WTC11 (cell line): Measurements from ENCODE around the gene DYNLL2. TPM values are rescaled to one million over a fixed set of nuclear protein-coding genes. Genes with fewer than 3 reads are reported as not detected.

Source experiments
- ATAC-seq: fragments of 200-7000 bp; cut with Tn5 transposase; 2 replicates; pipeline ENCODE4 v1.10.0; 2021; ENCODE audit warnings: mild to moderate bottlenecking, moderate library complexity
- CTCF ChIA-PET: fragments of 300-600 bp; sonication (Branson Sonifier 250); formaldehyde crosslinking; loops from one replicate; lab custom pipeline; 2021; ENCODE audit warnings: antibody characterized with exemption; lab: Charles Lee
- POLR2A ChIA-PET: fragments of 350-600 bp; sonication (Branson Sonifier 250); formaldehyde crosslinking; loops from one replicate; lab custom pipeline; 2021; ENCODE audit warnings: antibody characterized with exemption; lab: Charles Lee
- DNase-seq: peaks from one replicate; pipeline ENCODE4 v3.0.0; 2021; ENCODE audit warnings: low spot score
- H3K27ac Mint-ChIP-seq: 2 replicates; pipeline ENCODE4 v1.8.0; 2021; ENCODE audit warnings: mixed read lengths
- H3K27me3 Mint-ChIP-seq: 2 replicates; pipeline ENCODE4 v1.8.0; 2021; ENCODE audit warnings: low read depth, mild to moderate bottlenecking, moderate library complexity, mixed read lengths
- H3K36me3 Mint-ChIP-seq: 2 replicates; pipeline ENCODE4 v1.8.0; 2021; ENCODE audit warnings: mixed read lengths
- H3K4me1 Mint-ChIP-seq: 2 replicates; pipeline ENCODE4 v1.8.0; 2022; ENCODE audit warnings: mixed read lengths
- H3K4me3 Mint-ChIP-seq: 2 replicates; pipeline ENCODE4 v1.8.0; 2021; ENCODE audit warnings: mild to moderate bottlenecking, moderate library complexity, mixed read lengths
- H3K9me3 Mint-ChIP-seq: 2 replicates; pipeline ENCODE4 v1.8.0; 2021; ENCODE audit warnings: mixed read lengths
- AFF4 ChIP-seq: sonication (generic); formaldehyde crosslinking; IDR thresholded peaks from 2 replicates; pipeline ENCODE4 v1.8.1; 2023; ENCODE audit warnings: mild to moderate bottlenecking, missing genetic modification reagents, borderline replicate concordance
- ATF6 ChIP-seq: sonication (generic); formaldehyde crosslinking; IDR thresholded peaks from 2 replicates; pipeline ENCODE4 v1.8.1; 2023; ENCODE audit warnings: mild to moderate bottlenecking, missing genetic modification reagents
- CREB1 ChIP-seq: sonication (generic); formaldehyde crosslinking; IDR thresholded peaks from 2 replicates; pipeline ENCODE4 v1.8.0; 2023; ENCODE audit warnings: mild to moderate bottlenecking, missing genetic modification reagents
- FOXP1 ChIP-seq: sonication (generic); formaldehyde crosslinking; IDR thresholded peaks from 2 replicates; pipeline ENCODE4 v1.8.0; 2022; ENCODE audit warnings: missing genetic modification reagents, mild to moderate bottlenecking, moderate library complexity, borderline replicate concordance
- GRHL2 ChIP-seq: fragments of 250-450 bp; sonication (Bioruptor Pico); IDR thresholded peaks from 2 replicates; pipeline ENCODE4 v1.8.0; 2022; ENCODE audit warnings: mild to moderate bottlenecking, moderate library complexity; ENCODE audit not compliant: insufficient replicate concordance, severe bottlenecking
- JUN ChIP-seq: sonication (generic); formaldehyde crosslinking; IDR thresholded peaks from 2 replicates; pipeline ENCODE4 v1.8.0; 2023; ENCODE audit warnings: mild to moderate bottlenecking, missing genetic modification reagents
- KAT7 ChIP-seq: sonication (generic); formaldehyde crosslinking; IDR thresholded peaks from 2 replicates; pipeline ENCODE4 v1.8.1; 2023; ENCODE audit warnings: missing genetic modification reagents, mild to moderate bottlenecking, borderline replicate concordance
- MYBL2 ChIP-seq: sonication (generic); formaldehyde crosslinking; IDR thresholded peaks from 2 replicates; pipeline ENCODE4 v1.8.1; 2023; ENCODE audit warnings: mild to moderate bottlenecking, moderate library complexity, missing genetic modification reagents
- OVOL2 ChIP-seq: fragments of 250-450 bp; sonication (Bioruptor Pico); IDR thresholded peaks from 2 replicates; pipeline ENCODE4 v1.9.0; 2021; ENCODE audit warnings: mild to moderate bottlenecking, borderline replicate concordance
- SOX15 ChIP-seq: fragments of 250-450 bp; sonication (Bioruptor Pico); IDR thresholded peaks from 2 replicates; pipeline ENCODE4 v1.9.0; 2021; ENCODE audit warnings: mild to moderate bottlenecking
- SP1 ChIP-seq: sonication (generic); formaldehyde crosslinking; conservative IDR thresholded peaks from 2 replicates; pipeline ENCODE4 v1.8.1; 2022; ENCODE audit warnings: missing genetic modification reagents
- TCF7 ChIP-seq: sonication (generic); formaldehyde crosslinking; IDR thresholded peaks from 2 replicates; pipeline ENCODE4 v1.8.0; 2022; ENCODE audit warnings: mild to moderate bottlenecking, low read depth, missing genetic modification reagents, moderate library complexity
- USF1 ChIP-seq: sonication (generic); formaldehyde crosslinking; IDR thresholded peaks from 2 replicates; pipeline ENCODE4 v1.8.0; 2022; ENCODE audit warnings: mild to moderate bottlenecking, missing genetic modification reagents
- ZBTB21 ChIP-seq: sonication (generic); formaldehyde crosslinking; IDR thresholded peaks from 2 replicates; pipeline ENCODE4 v1.8.1; 2023; ENCODE audit warnings: mild to moderate bottlenecking, missing genetic modification reagents, borderline replicate concordance
- ZNF416 ChIP-seq: fragments of 250-450 bp; sonication (Bioruptor Pico); IDR thresholded peaks from 2 replicates; pipeline ENCODE4 v1.9.0; 2021; ENCODE audit warnings: mild to moderate bottlenecking, inconsistent platforms
- ZNF512 ChIP-seq: sonication (generic); formaldehyde crosslinking; IDR thresholded peaks from 2 replicates; pipeline ENCODE4 v1.8.1; 2022; ENCODE audit warnings: missing genetic modification reagents, borderline replicate concordance
- total RNA-seq: library from RNA; stranded (reverse); gene quantifications from 3 replicates; pipeline ENCODE4 v1.2.3, GENCODE V29; 2021
- TF ChIP-seq, protein P1 (sequence below): sonication (generic); formaldehyde crosslinking; IDR thresholded peaks from 2 replicates; pipeline ENCODE4 v1.8.1; 2023; ENCODE audit warnings: mild to moderate bottlenecking, missing genetic modification reagents, moderate library complexity
- TF ChIP-seq, protein P2 (sequence below): fragments of 250-450 bp; sonication (Bioruptor Pico); conservative IDR thresholded peaks from 2 replicates; pipeline ENCODE4 v1.9.0; 2021; ENCODE audit warnings: mild to moderate bottlenecking
- TF ChIP-seq, protein P3 (sequence below): fragments of 250-450 bp; sonication (Bioruptor Pico); IDR thresholded peaks from 2 replicates; pipeline ENCODE4 v1.9.0; 2021; ENCODE audit warnings: moderate library complexity, mild to moderate bottlenecking, inconsistent platforms, borderline replicate concordance

The DYNLL2 gene
- total RNA-seq, 1 experiment from 2014 or later: 34.6 TPM

DNA sequence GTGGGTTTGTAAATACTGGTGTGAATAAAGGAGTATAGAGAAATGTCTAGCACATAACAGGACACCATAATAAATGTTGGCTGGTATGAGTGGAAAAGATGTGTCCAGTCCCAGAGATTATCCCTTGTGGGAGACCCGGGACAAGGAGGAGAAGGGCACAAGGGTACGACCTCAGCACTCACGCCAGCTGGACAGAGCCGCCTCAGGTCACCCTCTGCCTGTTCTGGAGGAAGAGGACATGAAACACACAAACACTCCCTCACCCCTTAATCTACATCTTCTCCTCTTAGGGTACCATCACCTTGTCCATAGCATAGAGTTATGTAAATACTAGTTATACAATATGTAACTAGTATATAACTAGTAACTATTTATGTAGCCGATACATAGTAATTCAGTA lies 26.8 kb downstream of the DYNLL2 start:
- H3K4me1 Mint-ChIP-seq: no peaks in the 10 kb centered on the region
- DNase-seq: no peak
- no peak for TF ChIP-seq JUN
- TF ChIP-seq ZBTB21 (CRISPR knock-in tag): no peak
- no peak for TF ChIP-seq GRHL2 (CRISPR knock-in tag)
- no peak for TF ChIP-seq SOX15 (CRISPR knock-in tag)
- no peak for TF ChIP-seq CREB1 (CRISPR knock-in tag)
- no peak for TF ChIP-seq OVOL2 (CRISPR knock-in tag)
- TF ChIP-seq, protein P1, sequence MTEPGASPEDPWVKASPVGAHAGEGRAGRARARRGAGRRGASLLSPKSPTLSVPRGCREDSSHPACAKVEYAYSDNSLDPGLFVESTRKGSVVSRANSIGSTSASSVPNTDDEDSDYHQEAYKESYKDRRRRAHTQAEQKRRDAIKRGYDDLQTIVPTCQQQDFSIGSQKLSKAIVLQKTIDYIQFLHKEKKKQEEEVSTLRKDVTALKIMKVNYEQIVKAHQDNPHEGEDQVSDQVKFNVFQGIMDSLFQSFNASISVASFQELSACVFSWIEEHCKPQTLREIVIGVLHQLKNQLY (CRISPR knock-in tag): no peak
- TF ChIP-seq, protein P2, sequence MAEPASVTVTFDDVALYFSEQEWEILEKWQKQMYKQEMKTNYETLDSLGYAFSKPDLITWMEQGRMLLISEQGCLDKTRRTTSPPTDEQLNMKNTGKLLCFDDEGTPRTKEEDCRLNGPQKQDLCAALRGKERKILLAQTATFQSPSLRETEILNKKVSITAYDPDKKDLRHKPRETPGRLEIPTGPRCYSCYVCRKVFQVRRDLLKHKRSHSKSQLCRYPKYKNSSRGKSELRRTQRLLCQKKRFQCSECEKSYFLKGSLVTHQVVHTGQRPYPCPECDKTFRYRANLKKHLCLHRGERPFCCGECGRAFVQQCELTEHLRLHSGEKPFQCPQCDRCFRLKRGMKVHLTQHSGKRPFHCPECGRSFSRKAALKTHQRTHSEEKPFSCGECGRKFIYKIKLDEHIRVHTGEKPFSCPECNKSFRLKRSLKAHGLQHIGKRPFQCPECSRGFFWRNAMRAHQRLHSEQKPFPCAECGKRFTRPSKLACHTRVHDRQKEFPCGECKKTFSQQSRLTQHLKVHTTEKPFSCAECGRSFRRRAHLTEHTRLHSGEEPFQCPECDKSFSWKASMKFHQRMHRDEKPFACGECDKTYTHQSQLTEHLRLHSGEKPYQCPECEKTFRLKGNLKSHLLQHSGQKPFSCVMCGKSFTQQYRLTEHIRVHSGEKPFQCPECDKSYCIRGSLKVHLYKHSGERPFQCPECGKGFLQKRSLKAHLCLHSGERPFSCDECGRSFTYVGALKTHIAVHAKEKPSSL (CRISPR knock-in tag): no peak
- no peak for TF ChIP-seq ZNF416 (CRISPR knock-in tag)
- no peak for TF ChIP-seq SP1 (CRISPR knock-in tag)
- TF ChIP-seq, protein P3, sequence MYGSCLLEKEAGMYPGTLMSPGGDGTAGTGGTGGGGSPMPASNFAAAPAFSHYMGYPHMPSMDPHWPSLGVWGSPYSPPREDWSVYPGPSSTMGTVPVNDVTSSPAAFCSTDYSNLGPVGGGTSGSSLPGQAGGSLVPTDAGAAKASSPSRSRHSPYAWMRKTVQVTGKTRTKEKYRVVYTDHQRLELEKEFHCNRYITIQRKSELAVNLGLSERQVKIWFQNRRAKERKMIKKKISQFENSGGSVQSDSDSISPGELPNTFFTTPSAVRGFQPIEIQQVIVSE (CRISPR knock-in tag): no peak
- TF ChIP-seq KAT7 (CRISPR knock-in tag): no peak
- no peak for TF ChIP-seq AFF4 (CRISPR knock-in tag)
- TF ChIP-seq ZNF512 (CRISPR knock-in tag): no peak
- no peak for TF ChIP-seq ATF6 (CRISPR knock-in tag)
- TF ChIP-seq MYBL2 (CRISPR knock-in tag): no peak
- no peak for TF ChIP-seq TCF7 (CRISPR knock-in tag)
- no peak for TF ChIP-seq USF1 (CRISPR knock-in tag)
- no peak for TF ChIP-seq FOXP1
- TF ChIP-seq, all 79 proteins: peak for 0
- H3K4me3 Mint-ChIP-seq: no peak overlapping the region
- no peaks in the 10 kb centered on the region; the same call in 1 of the 2 replicates for H3K9me3 Mint-ChIP-seq
- POLR2A ChIA-PET: no interaction called here
- no peak overlapping the region for H3K27ac Mint-ChIP-seq
- H3K36me3 Mint-ChIP-seq: no peaks in the 10 kb centered on the region
- no peak for ATAC-seq
- CTCF ChIA-PET: interaction anchor here (1.1 to 1.5 kb wide), 2 partner anchors 110 to 249 kb away, joined by 3 to 4 read pairs; no protein-coding TSS in a partner anchor
- H3K27me3 Mint-ChIP-seq: peaks cover 9% of the 10 kb centered on the region
